ENCODE results near the gene AP1S2. TPM values are rescaled to one million over a fixed set of nuclear protein-coding genes. Genes with fewer than 3 reads are reported as not detected.

The AP1S2 gene
- total and polyA plus RNA-seq, 10 of the 15 experiments (the other 5 are each of a cell fraction or from before 2014, with no cell fraction given), result 25.6 to 105 (median 50.7) TPM

- TF ChIP-seq REST (IDR thresholded peaks at IDR 0.05; ENCODE audit: low read depth, low read length), result no peak
- no peak for TF ChIP-seq RAD51 (IDR thresholded peaks at IDR 0.05)
- TF ChIP-seq MEF2A (IDR thresholded peaks at IDR 0.05; ENCODE audit: insufficient read depth, low read depth, low read length), result no peak
- TF ChIP-seq PBX3 (IDR thresholded peaks at IDR 0.05; ENCODE audit: insufficient replicate concordance, low read depth, low read length), result no peak
- no peak for TF ChIP-seq GATAD2B (conservative IDR thresholded peaks at IDR 0.05; ENCODE audit: low read depth)
- TF ChIP-seq MTA2 (IDR thresholded peaks at IDR 0.05; ENCODE audit: low read depth), result no peak
- TF ChIP-seq MAX (IDR thresholded peaks at IDR 0.05; ENCODE audit: low read depth, low read length), result no peak
These were observed 3.4 kb upstream of the AP1S2 start (continued) for GRCh38 chrX:15858051-15858450.

All from GM12878 (cell line).